ENCODE data around the gene ETV3L.

Gene ETV3L

GRCh38 chr1:157142765-157143423, 43.3 kb upstream of the ETV3L start:
- TF ChIP-seq CTCF (IDR thresholded peaks at IDR 0.05; ENCODE audit: low read depth, low read length) = no peak

GRCh38 chr1:157142201-157142600, 42.6 kb upstream of the ETV3L start:
- peaks cover 16% of the 10 kb centered on the region for H3K4me1 ChIP-seq
- no peaks in the 10 kb centered on the region for H3K36me3 ChIP-seq
- no peak for TF ChIP-seq CTCF (IDR thresholded peaks at IDR 0.05; ENCODE audit: low read depth, low read length)
- no peaks in the 10 kb centered on the region for H3K27me3 ChIP-seq
- DNase-seq = no peak
- no peaks in the 10 kb centered on the region for H3K9me3 ChIP-seq
- H3K4me3 ChIP-seq (ENCODE audit: low read depth, low read length) = no peak overlapping the region

More at GRCh38 chr1:157142765-157143423, 43.3 kb upstream of the ETV3L start:
- H3K9me3 ChIP-seq = no peaks in the 10 kb centered on the region
- DNase-seq = no peak
- no peaks in the 10 kb centered on the region for H3K36me3 ChIP-seq
- H3K4me3 ChIP-seq (ENCODE audit: low read depth, low read length) = no peak overlapping the region
- no peaks in the 10 kb centered on the region for H3K27me3 ChIP-seq
- H3K4me1 ChIP-seq = peaks cover 16% of the 10 kb centered on the region

GRCh38 chr1:157141212-157141855, 41.7 kb upstream of the ETV3L start:
- H3K4me1 ChIP-seq = peaks cover 16% of the 10 kb centered on the region
- TF ChIP-seq CTCF (IDR thresholded peaks at IDR 0.05; ENCODE audit: low read depth, low read length) = no peak
- H3K36me3 ChIP-seq = no peaks in the 10 kb centered on the region
- no peaks in the 10 kb centered on the region for H3K27me3 ChIP-seq
- H3K9me3 ChIP-seq = no peaks in the 10 kb centered on the region
- no peak for DNase-seq
- no peak overlapping the region for H3K4me3 ChIP-seq (ENCODE audit: low read depth, low read length)

GRCh38 chr1:157140063-157140588, 40.5 kb upstream of the ETV3L start:
- no peak for DNase-seq
- no peaks in the 10 kb centered on the region for H3K9me3 ChIP-seq
- no peaks in the 10 kb centered on the region for H3K27me3 ChIP-seq
- TF ChIP-seq CTCF (IDR thresholded peaks at IDR 0.05; ENCODE audit: low read depth, low read length) = no peak
- peaks cover 16% of the 10 kb centered on the region for H3K4me1 ChIP-seq
- H3K4me3 ChIP-seq (ENCODE audit: low read depth, low read length) = no peak overlapping the region
- peaks cover 8% of the 10 kb centered on the region for H3K36me3 ChIP-seq

- no peaks in the 10 kb centered on the region for H3K9me3 ChIP-seq
- H3K4me1 ChIP-seq = peaks cover 16% of the 10 kb centered on the region
- no peak for DNase-seq
- no peak for TF ChIP-seq CTCF (IDR thresholded peaks at IDR 0.05; ENCODE audit: low read depth, low read length)
- peaks cover 18% of the 10 kb centered on the region for H3K36me3 ChIP-seq
- no peaks in the 10 kb centered on the region for H3K27me3 ChIP-seq
- peak overlapping the region; percentile 95 for H3K4me3 ChIP-seq (ENCODE audit: low read depth, low read length)
Observed at GRCh38 chr1:157139052-157139715, 39.6 kb upstream of the ETV3L start.
